GM12878 (cell line): ENCODE measurements around the gene FOXK2. TPM values are rescaled to one million over a fixed set of nuclear protein-coding genes. Genes with fewer than 3 reads are reported as not detected.

Experiments
- HDAC6 ChIP-seq: fragments of 200-600 bp; sonication (generic); IDR thresholded peaks from one replicate; pipeline ENCODE4 v1.8.0; 2017; ENCODE audit warnings: antibody characterized with exemption; ENCODE audit not compliant: unreplicated experiment
- SMAD5 ChIP-seq: IDR thresholded peaks from 2 replicates; pipeline ENCODE4 v1.6.1; 2016; ENCODE audit warnings: antibody characterized with exemption, low read depth
- STAT1 ChIP-seq: fragments of 450-650 bp; conservative IDR thresholded peaks from 2 replicates; pipeline ENCODE4 v1.6.1; 2014; ENCODE audit warnings: antibody characterized with exemption, mild to moderate bottlenecking
- TAF1 ChIP-seq: IDR thresholded peaks from 2 replicates; pipeline ENCODE4 v1.6.1; 2011; ENCODE audit warnings: mild to moderate bottlenecking, low read depth, low read length, borderline replicate concordance
- TCF12 ChIP-seq: IDR thresholded peaks from 2 replicates; pipeline ENCODE4 v1.6.1; 2011; ENCODE audit warnings: low read depth, mild to moderate bottlenecking, low read length
- TCF3 ChIP-seq: IDR thresholded peaks from 2 replicates; pipeline ENCODE4 v1.6.1; 2012; ENCODE audit warnings: low read depth, mild to moderate bottlenecking, low read length, borderline replicate concordance; ENCODE audit not compliant: insufficient read depth
- YY1 ChIP-seq: IDR thresholded peaks from 2 replicates; pipeline ENCODE4 v1.6.1; 2011; ENCODE audit warnings: low read depth, mild to moderate bottlenecking, low read length
- polyA plus RNA-seq, 11 experiments: library from polyadenylated mRNA; depleted of rRNA in 4 of 11; unstranded in 6 of 11; stranded (reverse) in 5 of 11; fragments of >200 nt; fragmentation: Nextera tagmentation in 4 of 11; fragmentation: Illumina TruSeq in 1 of 11; extraction: Ambion mirVana in 4 of 11; extraction: Trizol in 1 of 11; gene quantifications; 1 replicate in 1 of 11; 2 replicates in 10 of 11; pipeline versions ENCODE4 v1.2.1 to v1.2.3, GENCODE V29; 2011 to 2016; ENCODE audit warnings: inconsistent platforms in 2 of 11, missing spikeins in 2 of 11, low read depth in 1 of 11
- total RNA-seq, 4 experiments: library from RNA; depleted of rRNA in 3 of 4; stranded (reverse); fragments of >200 nt in 3 of 4; fragmentation: Illumina TruSeq in 1 of 4; extraction: Trizol in 1 of 4; gene quantifications; 2 replicates each; pipeline versions ENCODE4 v1.2.1 to v1.2.3, GENCODE V29; 2013 to 2021
- TF ChIP-seq, protein P1 (sequence below): fragments of 450-650 bp; IDR thresholded peaks from 2 replicates; pipeline ENCODE4 v1.6.1; 2016; ENCODE audit warnings: mild to moderate bottlenecking
- TF ChIP-seq, protein P2 (sequence below): fragments of 450-650 bp; IDR thresholded peaks from 2 replicates; pipeline ENCODE4 v1.6.1; 2017; ENCODE audit warnings: low read depth, mild to moderate bottlenecking, moderate library complexity

The FOXK2 gene
- total and polyA plus RNA-seq, 10 of the 15 experiments (the other 5 are each of a cell fraction or from before 2014, with no cell fraction given): 2.4 to 56.8 (median 34.4) TPM

DNA sequence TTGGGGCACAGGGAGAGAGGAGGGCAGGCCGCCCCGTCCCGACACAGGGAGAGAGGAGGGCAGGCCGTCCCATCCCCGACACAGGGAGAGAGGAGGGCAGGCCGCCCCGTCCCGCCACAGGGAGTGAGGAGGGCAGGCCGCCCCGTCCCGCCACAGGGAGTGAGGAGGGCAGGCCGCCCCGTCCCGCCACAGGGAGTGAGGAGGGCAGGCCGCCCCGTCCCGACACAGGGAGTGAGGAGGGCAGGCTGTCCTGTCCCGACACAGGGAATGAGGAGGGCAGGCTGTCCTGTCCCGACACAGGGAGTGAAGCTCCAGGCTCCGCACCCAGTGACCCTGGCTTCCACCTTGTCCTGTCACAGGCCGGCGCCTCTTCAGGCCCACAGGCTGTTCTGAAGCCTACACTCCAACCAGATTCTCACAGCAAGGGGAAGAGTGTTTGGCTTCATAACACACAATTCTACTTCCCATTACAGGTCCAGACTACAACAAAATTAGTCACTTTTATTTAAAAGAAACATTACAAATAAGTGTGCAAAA lies 94.6 kb downstream of the FOXK2 start (continued):
- no peak for TF ChIP-seq TCF12
- no peak for TF ChIP-seq YY1
- no peak for TF ChIP-seq HDAC6
- TF ChIP-seq TAF1: no peak
- no peak for TF ChIP-seq STAT1
- TF ChIP-seq TCF3: no peak
- TF ChIP-seq, protein P1, sequence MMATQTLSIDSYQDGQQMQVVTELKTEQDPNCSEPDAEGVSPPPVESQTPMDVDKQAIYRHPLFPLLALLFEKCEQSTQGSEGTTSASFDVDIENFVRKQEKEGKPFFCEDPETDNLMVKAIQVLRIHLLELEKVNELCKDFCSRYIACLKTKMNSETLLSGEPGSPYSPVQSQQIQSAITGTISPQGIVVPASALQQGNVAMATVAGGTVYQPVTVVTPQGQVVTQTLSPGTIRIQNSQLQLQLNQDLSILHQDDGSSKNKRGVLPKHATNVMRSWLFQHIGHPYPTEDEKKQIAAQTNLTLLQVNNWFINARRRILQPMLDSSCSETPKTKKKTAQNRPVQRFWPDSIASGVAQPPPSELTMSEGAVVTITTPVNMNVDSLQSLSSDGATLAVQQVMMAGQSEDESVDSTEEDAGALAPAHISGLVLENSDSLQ: no peak
- TF ChIP-seq, protein P2, sequence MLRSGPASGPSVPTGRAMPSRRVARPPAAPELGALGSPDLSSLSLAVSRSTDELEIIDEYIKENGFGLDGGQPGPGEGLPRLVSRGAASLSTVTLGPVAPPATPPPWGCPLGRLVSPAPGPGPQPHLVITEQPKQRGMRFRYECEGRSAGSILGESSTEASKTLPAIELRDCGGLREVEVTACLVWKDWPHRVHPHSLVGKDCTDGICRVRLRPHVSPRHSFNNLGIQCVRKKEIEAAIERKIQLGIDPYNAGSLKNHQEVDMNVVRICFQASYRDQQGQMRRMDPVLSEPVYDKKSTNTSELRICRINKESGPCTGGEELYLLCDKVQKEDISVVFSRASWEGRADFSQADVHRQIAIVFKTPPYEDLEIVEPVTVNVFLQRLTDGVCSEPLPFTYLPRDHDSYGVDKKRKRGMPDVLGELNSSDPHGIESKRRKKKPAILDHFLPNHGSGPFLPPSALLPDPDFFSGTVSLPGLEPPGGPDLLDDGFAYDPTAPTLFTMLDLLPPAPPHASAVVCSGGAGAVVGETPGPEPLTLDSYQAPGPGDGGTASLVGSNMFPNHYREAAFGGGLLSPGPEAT: no peak
- TF ChIP-seq SMAD5: no peak
- TF ChIP-seq, all 136 proteins: peak for 0
